Transverse colon (tissue), 4 donors: ENCODE measurements around the gene MYOZ1. TPM values are rescaled to one million over a fixed set of nuclear protein-coding genes. Genes with fewer than 3 reads are reported as not detected.
"Not testable (repeated sequence)": the region's sequence is repeated elsewhere in the genome, so short reads cannot be mapped to it uniquely, and the experiment has no call there.

Experiments
- DNase-seq: peaks from one replicate; pipeline ENCODE4 v3.0.0-alpha.2; 2019
- H3K27ac ChIP-seq, 4 donors: fragments of 200-600 bp; sonication (generic); 2 replicates each; pipeline ENCODE4 v1.5.1; 2016 to 2018; ENCODE audit warnings: inconsistent platforms in 4 of 4
- H3K27me3 ChIP-seq: fragments of 200-600 bp; sonication (generic); 2 replicates; pipeline ENCODE4 v1.5.1; 2017; ENCODE audit warnings: inconsistent platforms
- H3K36me3 ChIP-seq, 4 donors: fragments of 200-600 bp; sonication (generic); 2 replicates each; pipeline ENCODE4 v1.5.1; 2017 to 2019; ENCODE audit warnings: inconsistent platforms in 4 of 4
- H3K4me1 ChIP-seq, 4 donors: fragments of 200-600 bp; sonication (generic); 2 replicates each; pipeline ENCODE4 v1.5.1; 2017 to 2020; ENCODE audit warnings: inconsistent platforms in 4 of 4
- H3K4me3 ChIP-seq, 4 donors: fragments of 200-600 bp; sonication (generic); 1 replicate in 1 of 4; 2 replicates in 3 of 4; pipeline versions ENCODE4 v1.5.1 to v1.6.1; 2017 to 2019; ENCODE audit warnings: inconsistent platforms in 4 of 4
- H3K9me3 ChIP-seq, 2 donors: fragments of 200-600 bp; sonication (generic); 2 replicates each; pipeline ENCODE4 v1.5.1; 2017 to 2019; ENCODE audit warnings: inconsistent platforms in 2 of 2
- EP300 ChIP-seq: sonication (generic); formaldehyde crosslinking; IDR thresholded peaks from one replicate; pipeline ENCODE4 v1.6.1; 2017; ENCODE audit warnings: antibody characterized with exemption, low read depth
- POLR2A ChIP-seq: fragments of 450-650 bp; IDR thresholded peaks from one replicate; pipeline ENCODE4 v1.6.1; 2016; ENCODE audit warnings: antibody characterized with exemption, mild to moderate bottlenecking, moderate library complexity
- POLR2AphosphoS5 ChIP-seq, 3 donors: sonication (generic); formaldehyde crosslinking; IDR thresholded peaks; one replicate each; pipeline ENCODE4 v1.6.1; 2016; ENCODE audit warnings: antibody characterized with exemption in 3 of 3
- WGBS, 2 donors: methylation state at CpG; one replicate each; pipeline ENCODE4 v1.1.5; 2018; ENCODE audit warnings: low coverage in 1 of 2; 5-methylcytosine and 5-hydroxymethylcytosine counted together
- in situ Hi-C, 4 donors: fragments of 200-750 bp; cut with MboI; loops; one replicate each; pipeline versions ENCODE4 v1.15.0 to v1.15.1; 2017; ENCODE audit warnings: low sequenced_read_pairs in 3 of 4, low pct_ligation_motif_present in 1 of 4, low pct_unique_long_range_greater_than_20kb in 1 of 4
- intact Hi-C: fragments of 100-400 bp; cut with DNase I; formaldehyde crosslinking; loops from one replicate; pipeline ENCODE4 v1.15.1; 2023; ENCODE audit warnings: low total_unique reads
- total RNA-seq, 4 donors: library from RNA; depleted of rRNA; stranded (reverse); fragments of >200 nt; gene quantifications; one replicate each; pipeline ENCODE4 v1.1.0, GENCODE V29; 2016
- TF ChIP-seq, protein P1 (sequence below), 5 experiments: fragments of 200-600 bp in 3 of 5; fragments of 450-650 bp in 2 of 5; sonication (generic) in 3 of 5; IDR thresholded peaks; 1 replicate in 2 of 5; 2 replicates in 3 of 5; pipeline ENCODE4 v1.5.1; 2016 to 2017; ENCODE audit warnings: antibody characterized with exemption in 5 of 5, inconsistent platforms in 3 of 5, mild to moderate bottlenecking in 2 of 5, moderate library complexity in 1 of 5

Gene MYOZ1, protein sequence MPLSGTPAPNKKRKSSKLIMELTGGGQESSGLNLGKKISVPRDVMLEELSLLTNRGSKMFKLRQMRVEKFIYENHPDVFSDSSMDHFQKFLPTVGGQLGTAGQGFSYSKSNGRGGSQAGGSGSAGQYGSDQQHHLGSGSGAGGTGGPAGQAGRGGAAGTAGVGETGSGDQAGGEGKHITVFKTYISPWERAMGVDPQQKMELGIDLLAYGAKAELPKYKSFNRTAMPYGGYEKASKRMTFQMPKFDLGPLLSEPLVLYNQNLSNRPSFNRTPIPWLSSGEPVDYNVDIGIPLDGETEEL
- total RNA-seq: 1 to 10 TPM in 1 of 4 donors, not detected in 3; 1.1 TPM

DNA sequence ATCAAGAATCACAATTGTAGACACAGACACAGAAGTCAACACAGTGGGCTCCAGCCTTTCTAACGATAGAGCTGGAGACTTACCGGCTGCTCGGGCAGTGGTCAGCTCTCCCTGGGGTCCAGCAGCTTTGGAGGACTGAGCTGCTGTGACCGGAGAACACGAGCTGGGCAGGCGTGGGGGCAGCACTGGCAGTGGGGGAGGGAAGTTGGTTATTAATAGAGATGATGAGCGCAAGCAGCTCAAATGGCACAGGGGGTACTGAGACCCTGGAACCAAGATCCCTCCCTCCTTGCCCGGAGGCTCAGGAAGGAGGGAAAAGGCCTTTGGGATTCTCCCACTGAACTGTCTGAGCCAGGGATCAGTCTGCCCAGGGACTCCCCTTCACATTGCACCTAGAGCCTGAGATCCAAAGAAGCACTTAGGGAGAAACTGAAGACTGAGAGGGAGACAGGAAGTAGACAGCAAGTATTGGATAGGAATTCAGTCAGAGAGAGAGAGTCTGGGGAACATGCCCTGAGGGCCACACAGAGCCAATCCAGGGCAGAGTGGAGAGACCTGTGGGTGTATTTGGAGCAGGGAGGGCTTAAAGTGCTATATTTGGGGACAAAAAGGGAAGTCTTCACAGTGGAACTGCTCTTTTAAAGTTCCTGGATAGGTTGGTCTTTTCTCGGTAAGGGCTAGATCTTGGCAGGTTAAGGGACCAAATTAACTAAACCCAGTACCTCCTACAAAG lies at the start of gene MYOZ1:
MYOZ1 (minus strand) TSS at position 147 of the 733 bp plus-strand sequence. CDS start 1,457 bp downstream, outside the sequence.
- in situ Hi-C loops: loop anchor here (5.0 to 25.0 kb wide), 3 partner anchors 109 to 379 kb away; partner anchors contain the start of gene MRPS16 (in 1 of the 4)

DNA sequence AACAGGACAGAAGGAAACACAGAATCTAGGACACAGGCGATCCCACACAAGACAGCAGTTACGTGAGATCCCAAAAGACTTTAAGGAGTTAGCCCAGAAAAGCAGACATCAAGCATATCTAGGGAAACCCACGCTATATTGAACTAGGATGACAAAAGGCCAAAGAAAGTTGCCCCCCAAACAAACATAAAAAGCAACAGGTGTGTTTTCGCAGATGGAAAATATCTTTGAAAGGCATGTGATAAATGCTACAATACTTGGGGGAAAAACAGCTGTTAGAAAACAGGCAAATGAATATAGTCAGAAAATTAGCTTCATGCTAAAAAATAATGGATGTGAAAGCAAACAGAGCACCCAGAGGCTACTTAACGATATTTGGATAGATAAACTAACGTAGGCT lies 49.5 kb upstream of the MYOZ1 start:
- intact Hi-C loops, in situ Hi-C loops, H3K27me3 ChIP-seq, DNase-seq, H3K27ac ChIP-seq, H3K36me3 ChIP-seq, H3K4me3 ChIP-seq, H3K4me1 ChIP-seq, H3K9me3 ChIP-seq: not testable (repeated sequence)
- 99% methylated on average over 6 of the region's 6 CpGs; no CpG with 5 or more reads in 1 of the 2 donors for WGBS, 2 donors

More for the DNA sequence above, at the start of gene MYOZ1:
- Histone ChIP-seq H3K4me3 (no peak within 1 kb of the TSS), H3K27me3 (no peaks in the 10 kb centered on the region), H3K36me3 (no peaks in the 10 kb centered on the region), H3K9me3 (no peaks in the 10 kb centered on the region), H3K4me1 (peaks cover 0 to 14% (median 2%) of the 10 kb centered on the region in 4 donors), H3K27ac (no peak within 1 kb of the TSS)
- intact Hi-C loops: loop anchor here (2.0 kb wide), 1 partner anchor 111 kb away; no protein-coding TSS in a partner anchor
- 75% methylated on average over 9 of the region's 9 CpGs; no CpG with 5 or more reads in 1 of the 2 donors for WGBS, 2 donors
- no peak for DNase-seq
- TF ChIP-seq POLR2A (no peak), POLR2AphosphoS5 (IDR thresholded peaks at IDR 0.05) (no peak), EP300 (no peak)
- TF ChIP-seq, protein P1, sequence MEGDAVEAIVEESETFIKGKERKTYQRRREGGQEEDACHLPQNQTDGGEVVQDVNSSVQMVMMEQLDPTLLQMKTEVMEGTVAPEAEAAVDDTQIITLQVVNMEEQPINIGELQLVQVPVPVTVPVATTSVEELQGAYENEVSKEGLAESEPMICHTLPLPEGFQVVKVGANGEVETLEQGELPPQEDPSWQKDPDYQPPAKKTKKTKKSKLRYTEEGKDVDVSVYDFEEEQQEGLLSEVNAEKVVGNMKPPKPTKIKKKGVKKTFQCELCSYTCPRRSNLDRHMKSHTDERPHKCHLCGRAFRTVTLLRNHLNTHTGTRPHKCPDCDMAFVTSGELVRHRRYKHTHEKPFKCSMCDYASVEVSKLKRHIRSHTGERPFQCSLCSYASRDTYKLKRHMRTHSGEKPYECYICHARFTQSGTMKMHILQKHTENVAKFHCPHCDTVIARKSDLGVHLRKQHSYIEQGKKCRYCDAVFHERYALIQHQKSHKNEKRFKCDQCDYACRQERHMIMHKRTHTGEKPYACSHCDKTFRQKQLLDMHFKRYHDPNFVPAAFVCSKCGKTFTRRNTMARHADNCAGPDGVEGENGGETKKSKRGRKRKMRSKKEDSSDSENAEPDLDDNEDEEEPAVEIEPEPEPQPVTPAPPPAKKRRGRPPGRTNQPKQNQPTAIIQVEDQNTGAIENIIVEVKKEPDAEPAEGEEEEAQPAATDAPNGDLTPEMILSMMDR (IDR thresholded peaks at IDR 0.05): no peak

DNA sequence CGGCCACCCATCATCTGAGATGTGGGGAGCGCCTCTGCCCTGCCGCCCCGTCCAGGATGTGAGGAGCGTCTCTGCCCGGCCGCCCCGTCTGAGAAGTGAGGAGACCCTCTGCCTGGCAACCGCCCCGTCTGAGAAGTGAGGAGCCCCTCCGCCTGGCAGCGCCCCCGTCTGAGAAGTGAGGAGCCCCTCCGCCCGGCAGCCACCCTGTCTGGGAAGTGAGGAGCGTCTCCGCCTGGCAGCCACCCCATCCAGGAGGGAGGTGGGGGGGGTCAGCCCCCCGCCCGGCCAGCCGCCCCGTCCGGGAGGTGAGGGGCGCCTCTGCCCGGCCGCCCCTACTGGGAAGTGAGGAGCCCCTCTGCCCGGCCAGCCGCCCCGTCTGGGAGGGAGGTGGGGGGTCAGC lies 48.3 kb upstream of the MYOZ1 start:
- H3K4me1 ChIP-seq, DNase-seq, H3K27ac ChIP-seq, H3K9me3 ChIP-seq, H3K36me3 ChIP-seq, H3K4me3 ChIP-seq, intact Hi-C loops, H3K27me3 ChIP-seq, in situ Hi-C loops: not testable (repeated sequence)
- 98% methylated on average over 17 of the region's 28 CpGs; no CpG with 5 or more reads in 1 of the 2 donors for WGBS, 2 donors

DNA sequence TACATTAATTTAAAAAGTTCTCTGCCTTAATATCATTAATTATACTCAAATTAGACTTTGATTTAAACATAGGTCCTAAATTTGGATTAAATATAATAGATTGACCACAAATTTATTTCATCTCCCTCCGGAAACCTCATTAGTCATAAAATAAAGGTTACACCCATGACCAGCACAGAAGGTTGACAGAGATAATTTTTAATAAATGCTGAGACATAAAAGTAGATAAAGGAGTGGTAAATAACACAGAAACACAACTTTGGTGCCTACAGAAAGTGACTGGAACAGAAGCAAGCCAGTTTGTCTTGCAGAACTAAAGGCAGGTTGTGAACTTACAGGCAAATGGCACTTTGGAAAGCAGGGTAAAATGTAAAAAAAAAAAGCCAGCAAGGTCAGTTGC lies 46.4 kb upstream of the MYOZ1 start:
- H3K36me3 ChIP-seq, H3K4me1 ChIP-seq, in situ Hi-C loops, H3K27me3 ChIP-seq, intact Hi-C loops, H3K27ac ChIP-seq, DNase-seq, H3K9me3 ChIP-seq, H3K4me3 ChIP-seq: not testable (repeated sequence)
- WGBS, 2 donors: 89 to 100% methylated on average over 1 of the region's 1 CpG

DNA sequence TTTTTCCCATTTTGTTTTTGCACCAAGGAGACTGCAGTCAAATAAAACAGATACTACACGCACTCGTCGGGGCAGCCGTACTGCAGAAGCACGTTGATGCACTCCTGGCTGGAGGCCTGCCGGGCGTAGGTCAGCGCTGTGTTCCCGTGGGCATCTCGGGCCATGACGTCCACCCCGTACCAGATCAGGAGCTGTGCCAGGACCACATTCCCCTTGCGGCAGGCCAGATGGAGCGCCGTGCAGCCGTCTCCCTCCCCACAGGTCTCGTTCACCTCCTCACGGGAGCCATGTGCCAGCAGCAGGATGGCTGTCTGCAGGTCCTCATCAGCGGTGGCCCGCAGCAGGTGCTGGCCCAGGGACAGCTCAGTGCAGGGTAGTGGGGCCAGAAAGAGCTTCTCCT lies 33.3 kb upstream of the MYOZ1 start:
- H3K27me3 ChIP-seq, intact Hi-C loops, DNase-seq, H3K4me1 ChIP-seq, H3K36me3 ChIP-seq, H3K4me3 ChIP-seq, H3K9me3 ChIP-seq, in situ Hi-C loops, H3K27ac ChIP-seq: not testable (repeated sequence)
- WGBS, 2 donors: 84% methylated on average over 19 of the region's 20 CpGs; no CpG with 5 or more reads in 1 of the 2 donors

DNA sequence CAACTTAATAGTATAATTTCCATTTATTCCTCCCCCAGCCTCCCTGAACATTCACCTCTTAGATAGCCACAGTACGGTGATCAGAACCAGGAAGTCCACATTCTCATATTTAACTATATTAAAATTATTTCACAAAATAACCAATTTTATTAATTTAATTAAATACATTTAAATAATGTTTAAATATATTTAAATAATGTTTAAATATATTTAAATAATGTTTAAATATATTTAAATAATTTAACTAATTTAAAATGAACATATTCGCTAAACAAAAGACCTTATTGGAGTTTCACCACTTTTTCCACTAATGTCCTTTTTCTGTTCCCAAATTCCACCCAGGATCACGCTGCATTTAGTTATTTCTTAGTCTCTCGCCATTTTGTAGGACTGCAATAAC lies 27.1 kb upstream of the MYOZ1 start:
- H3K27me3 ChIP-seq, H3K9me3 ChIP-seq, H3K4me1 ChIP-seq, H3K4me3 ChIP-seq, DNase-seq, in situ Hi-C loops, intact Hi-C loops, H3K36me3 ChIP-seq, H3K27ac ChIP-seq: not testable (repeated sequence)
- whole genome bisulfite sequencing, 2 donors: 99 to 100% methylated on average over 2 to 4 of the region's 4 CpGs

DNA sequence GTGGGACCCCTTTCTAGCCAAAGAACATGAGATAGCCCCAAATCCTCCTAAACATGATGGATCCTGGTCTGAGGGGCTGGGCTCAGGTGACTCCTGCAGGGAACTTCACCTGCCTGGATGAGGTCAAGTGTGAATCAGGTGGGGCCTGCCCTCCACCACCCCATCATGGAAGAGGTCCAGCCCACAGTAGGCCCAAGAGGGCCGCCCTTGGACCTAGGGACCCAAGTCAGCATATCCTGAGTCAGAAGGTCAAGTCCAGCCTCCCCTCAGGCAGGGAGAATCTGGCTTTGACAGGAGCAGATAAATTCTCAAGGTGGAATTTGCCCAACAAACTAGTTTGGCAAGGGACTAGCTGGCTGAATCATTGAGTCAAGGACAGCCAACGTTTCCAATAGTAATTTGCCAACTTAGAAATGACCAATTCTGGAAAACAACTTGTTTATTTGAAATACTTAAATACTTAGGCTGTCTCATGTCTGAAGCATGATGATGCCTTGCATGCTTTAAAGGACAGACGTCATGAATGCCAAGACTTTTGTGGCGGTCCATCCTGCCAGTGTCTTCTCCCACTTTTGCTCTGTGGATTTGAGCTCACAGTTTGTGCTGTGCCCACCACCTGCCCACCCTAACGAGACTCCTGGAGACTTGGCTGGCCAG lies 25.0 kb upstream of the MYOZ1 start:
- H3K27me3 ChIP-seq, DNase-seq, intact Hi-C loops, H3K4me3 ChIP-seq, H3K9me3 ChIP-seq, in situ Hi-C loops, H3K27ac ChIP-seq, H3K36me3 ChIP-seq, H3K4me1 ChIP-seq: not testable (repeated sequence)
- 65% methylated on average over 3 of the region's 5 CpGs; no CpG with 5 or more reads in 1 of the 2 donors for WGBS, 2 donors

DNA sequence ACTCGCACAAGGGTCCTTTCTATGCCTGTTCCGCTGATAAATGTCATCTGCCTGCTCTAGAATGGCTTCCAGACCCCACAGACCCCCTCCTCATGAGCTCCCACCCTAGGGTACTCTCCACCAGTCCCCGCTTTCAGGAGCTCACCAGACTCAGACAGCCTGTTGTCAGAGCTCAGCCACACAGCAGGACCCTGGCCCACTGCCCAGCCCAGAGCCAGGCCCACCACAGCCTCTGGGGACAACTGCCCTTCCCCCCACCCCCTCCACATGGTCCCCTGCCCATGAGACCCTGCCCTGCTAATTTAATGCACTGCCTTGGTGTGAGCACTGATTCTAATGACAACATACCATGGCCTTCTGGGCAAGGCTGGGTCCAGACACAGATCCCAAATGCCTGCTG lies 24.3 kb upstream of the MYOZ1 start:
- H3K9me3 ChIP-seq, DNase-seq, intact Hi-C loops, H3K36me3 ChIP-seq, H3K4me3 ChIP-seq, H3K27me3 ChIP-seq, H3K27ac ChIP-seq, in situ Hi-C loops, H3K4me1 ChIP-seq: not testable (repeated sequence)
- WGBS, 2 donors: 81% methylated on average over 3 of the region's 3 CpGs; no CpG with 5 or more reads in 1 of the 2 donors
